ELF-1 (cell line): ENCODE measurements around the gene NOC4L.
A peak's percentile ranks its signal among the peaks of the same experiment; 100 is the strongest.
"Not testable (repeated sequence)": the region's sequence is repeated elsewhere in the genome, so short reads cannot be mapped to it uniquely, and the experiment has no call there.

Experiments
- DNase-seq: peaks from one replicate; pipeline ENCODE4 v3.0.0-alpha.2; 2016; ENCODE audit warnings: low read depth, low spot score

Gene NOC4L

DNA sequence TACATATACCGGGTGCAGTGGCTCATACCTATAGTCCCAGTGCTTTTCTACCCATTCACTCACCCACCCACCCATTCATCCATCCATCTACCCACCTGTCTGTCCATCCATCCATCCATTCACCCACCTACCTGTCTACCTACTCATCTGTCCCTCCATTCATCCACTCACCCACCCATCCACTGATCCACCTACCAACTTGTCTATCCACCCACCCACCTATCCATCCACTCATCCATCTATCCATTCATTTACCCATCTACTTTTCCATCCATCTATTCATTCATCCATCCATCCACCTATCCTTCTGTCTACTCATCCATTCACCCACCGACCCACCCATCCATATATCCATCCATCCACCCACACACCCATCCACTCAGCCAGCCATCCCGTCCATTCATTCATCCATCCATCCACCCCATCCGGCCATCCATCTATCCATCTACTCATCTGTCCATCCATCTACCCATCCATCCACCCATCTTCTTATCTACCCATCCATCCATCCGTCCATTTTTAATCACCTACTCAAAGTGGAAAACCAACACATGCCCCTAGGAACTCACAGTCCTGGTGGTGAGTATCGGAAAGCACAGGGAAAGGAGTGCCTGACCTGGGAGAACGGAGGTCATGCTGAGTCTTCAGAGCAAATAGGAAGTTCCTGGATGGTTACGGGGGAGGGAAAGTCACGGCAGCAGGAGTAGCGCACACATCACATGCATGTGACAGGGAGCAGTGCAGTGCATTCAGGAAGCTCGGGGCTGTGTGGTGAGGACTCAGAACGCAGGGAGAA, 20.1 kb upstream of the NOC4L start:
- DNase-seq, result no peak

DNA sequence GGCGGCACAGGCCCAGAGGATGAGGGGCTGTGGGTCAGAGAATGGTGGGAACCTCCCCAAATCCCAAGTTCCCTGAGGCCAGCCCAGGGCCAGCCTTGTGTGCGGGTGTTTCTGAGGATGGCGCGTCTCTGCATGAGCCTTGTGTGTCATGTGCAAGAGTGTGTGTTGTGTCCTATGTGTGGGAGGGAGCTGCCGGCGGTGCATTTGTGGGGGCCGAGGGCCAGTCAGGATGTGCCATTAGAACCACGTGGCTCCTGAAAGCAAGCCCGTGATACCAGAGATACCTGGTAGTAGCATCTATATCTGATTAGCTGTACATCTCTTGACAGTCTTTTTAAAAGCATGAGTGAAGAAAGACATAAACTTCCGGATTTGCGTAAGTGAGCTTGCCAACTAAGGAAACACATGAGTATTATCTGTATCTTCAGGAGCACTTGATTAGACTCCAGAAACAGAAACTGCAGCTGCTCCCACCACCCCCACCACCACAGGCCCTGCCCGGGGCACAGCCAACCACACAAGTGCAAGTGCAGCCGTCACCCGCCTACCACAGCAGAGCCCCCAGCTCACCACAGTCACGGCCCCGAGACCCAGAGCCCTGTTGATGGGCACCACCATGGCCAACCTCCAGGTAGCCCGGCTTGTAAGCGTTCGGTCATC, 19.4 kb upstream of the NOC4L start:
- DNase-seq, result no peak

DNA sequence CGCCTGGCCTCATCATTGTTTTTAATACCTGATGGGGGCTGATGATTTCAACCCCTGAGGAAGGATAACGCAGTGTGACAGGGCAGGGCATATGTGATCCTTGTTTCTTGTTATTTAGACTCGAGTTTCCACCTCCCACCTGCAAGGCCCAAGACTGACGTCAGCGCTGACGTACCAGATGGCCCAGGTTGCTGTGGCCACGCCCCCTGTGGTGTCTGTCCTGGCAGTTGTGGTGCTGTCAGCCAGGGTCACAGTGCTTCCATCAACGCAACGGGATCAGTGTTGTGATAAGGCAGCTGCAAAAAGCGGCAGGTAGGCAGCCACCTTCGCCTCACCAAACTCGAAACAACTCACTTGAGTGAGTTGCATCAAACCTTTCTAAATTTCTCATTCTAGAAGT, 18.5 kb upstream of the NOC4L start:
- DNase-seq, result no peak

DNA sequence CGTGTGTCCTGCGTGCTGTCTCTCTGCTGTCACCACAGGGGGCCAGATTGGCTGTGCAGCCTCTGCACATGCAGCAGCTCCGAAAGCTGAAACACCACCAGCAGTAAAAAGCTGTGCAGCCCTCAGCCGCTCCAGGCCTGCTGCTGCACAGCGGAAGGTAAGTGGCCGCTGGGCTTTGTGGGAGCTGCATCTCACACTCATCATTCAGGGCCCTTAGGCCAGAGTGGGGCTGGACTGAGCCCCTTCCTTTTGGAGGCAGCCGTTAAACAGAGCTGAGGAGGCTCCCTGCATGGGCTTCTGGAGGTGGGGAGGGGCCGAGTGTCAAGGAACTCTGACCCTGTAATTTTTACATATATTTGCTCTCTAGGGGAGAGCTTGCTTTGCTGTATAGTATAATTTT, 17.2 kb upstream of the NOC4L start:
- no peak for DNase-seq

DNA sequence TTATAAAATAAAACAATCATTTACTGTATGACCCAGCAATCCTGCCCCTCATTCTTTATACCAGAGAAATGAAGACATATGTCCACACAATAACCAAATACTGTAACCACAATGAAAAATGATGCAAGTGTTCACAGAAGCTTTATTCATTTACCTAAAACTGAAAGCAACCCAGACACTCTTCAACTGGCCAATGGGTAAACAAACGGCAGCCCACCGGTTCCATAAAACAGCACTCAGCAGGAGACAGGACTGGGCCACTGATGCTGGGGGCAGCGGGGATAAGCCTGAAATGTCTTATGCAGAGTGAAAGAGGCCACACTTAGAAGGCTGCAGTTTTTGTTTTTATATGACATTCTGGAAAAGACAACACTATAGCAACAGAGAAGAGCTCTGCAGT, 15.2 kb upstream of the NOC4L start:
- no peak for DNase-seq

DNA sequence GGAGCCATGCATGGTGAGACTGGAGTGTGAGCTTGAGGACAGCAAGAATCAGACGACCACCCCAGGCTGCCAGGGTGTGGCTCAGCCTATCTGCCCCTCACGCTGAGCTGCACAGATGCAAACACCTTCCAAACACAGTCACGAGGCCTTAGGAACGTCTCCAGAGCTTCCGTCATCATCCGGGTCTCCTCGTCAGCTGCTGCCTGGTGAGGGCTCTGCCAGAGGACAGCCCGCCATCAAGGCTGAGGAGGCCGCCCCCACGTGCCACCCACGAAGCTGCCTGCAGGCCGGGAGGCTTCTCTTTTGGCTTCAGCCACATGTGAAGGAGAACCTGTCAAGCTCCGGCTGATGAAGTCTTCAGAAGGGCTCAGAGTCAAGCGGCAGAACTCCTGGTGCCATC, 13.6 kb upstream of the NOC4L start:
- DNase-seq, result no peak

DNA sequence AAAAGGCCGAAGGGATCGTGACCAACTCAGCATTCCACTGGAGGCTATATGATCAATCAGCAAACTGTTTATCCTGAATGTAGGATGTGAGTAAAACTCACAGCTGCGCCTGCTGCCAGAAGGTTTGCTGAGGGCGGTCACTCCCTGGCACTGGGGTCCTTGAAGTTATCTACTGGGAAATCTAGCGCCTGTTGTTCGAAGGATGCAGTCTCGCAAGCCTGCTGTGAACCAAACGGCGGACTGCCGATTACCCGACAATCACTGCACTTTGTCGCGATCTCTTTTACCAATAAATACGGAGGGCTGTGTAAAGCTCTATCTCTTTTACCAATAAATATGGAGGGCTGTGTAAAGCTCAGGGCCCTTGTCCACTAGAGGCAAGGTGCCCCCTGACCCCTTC, 13.0 kb upstream of the NOC4L start:
- DNase-seq, result no peak

DNA sequence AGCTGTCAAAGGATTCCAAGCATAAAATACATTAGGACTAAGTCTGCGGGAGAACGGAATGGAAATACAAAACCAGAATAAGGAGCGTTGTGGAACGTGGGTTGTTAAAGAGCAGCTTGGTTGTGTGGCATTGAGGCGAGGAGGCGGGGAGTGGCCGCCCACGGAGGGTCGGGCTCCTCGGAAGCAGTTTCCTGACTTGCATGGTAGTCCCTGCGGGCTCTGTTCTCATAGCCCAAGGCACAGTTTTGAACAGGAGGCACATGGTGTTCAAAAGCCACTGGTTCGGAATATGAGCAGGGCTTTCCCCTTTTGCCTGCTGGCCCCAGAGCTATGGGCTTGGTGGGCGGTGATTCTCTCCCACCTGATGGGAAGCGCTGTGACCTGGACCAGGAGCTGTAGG, 12.3 kb upstream of the NOC4L start:
- no peak for DNase-seq

DNA sequence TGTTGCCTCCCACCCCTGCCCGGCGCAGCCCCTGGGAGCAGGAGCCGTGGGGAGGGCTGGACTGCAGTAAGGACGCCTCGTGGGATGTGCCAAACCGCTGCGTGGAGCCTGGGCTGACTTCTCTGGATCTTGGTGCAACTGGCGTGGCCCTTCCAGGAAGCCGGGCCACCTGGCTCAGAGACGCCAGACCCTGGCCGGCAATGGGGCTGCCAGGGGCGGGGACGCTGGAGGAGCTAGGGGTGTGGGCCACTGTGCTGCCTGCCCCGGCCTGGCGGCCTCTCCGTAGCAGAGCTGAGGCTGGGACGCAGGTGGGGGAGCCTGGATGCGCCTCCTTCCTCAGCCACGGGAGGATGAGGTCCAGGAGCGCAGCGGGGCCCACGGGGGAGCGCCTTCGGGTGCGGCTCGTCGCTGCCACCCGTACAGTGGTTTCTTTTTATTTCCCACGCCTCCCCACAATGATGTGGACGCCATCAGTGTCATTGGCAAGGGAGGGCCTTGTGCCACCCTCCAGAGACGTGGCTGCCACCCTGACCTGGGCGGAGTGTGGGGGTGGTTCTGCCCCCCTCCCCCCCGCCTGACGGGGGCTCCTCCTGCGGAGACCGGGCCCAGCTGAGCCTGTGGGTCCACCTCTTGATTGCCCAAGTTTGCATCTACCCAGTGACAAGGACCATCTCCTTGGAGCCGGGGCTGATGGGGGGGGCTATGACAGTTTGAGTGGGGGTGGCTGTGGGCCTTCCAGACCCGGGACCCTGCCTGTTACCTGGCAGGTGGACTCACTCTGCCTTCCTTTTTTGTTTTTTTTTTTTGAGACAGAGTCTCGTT, 11.4 kb upstream of the NOC4L start:
- DNase-seq, result no peak

DNA sequence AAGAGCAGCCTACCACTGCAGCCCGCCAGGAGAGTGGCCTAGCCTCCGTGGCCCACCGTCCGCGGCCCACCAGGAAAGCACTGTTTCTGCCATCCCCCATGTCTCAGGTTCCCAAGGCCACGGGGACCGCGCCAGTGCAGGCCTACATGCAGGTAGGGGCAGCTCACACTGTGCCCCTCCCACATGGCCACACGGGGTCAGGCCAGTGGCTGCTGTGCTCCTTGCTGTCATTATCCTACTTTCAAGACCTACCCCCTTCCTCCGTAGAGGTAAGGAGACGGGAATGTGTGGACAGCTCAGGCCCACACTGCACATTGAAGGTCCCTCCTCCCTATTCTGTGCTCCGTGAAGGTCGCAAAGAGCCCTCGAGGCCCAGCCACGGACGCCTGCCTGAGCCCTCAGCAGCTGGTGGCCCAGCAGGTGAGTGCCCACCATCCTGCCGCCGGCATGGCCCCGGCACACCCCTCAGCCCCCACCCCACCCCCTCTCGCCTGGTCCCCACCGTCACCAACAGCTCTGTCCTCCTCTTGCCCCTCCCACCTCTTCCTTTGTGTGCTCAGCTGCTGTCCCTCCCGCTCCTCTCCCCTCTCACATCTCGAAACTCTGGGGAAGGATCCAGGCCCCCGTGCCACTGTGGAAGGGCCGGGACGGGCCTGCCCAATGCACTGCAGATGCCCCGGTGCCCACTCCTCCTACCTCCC, 10.2 kb upstream of the NOC4L start:
- DNase-seq, result peak; percentile 79

DNA sequence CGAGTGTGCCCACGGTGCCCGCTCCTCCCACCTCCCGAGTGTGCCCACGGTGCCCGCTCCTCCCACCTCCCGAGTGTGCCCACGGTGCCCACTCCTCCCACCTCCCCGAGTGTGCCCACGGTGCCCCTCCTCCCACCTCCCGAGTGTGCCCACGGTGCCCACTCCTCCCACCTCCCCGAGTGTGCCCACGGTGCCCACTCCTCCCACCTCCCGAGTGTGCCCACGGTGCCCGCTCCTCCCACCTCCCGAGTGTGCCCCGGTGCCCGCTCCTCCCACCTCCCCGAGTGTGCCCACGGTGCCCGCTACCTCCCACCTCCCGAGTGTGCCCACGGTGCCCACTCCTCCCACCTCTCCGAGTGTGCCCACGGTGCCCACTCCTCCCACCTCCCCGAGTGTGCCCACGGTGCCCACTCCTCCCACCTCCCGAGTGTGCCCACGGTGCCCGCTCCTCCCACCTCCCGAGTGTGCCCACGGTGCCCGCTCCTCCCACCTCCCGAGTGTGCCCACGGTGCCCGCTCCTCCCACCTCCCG, 9.5 kb upstream of the NOC4L start:
- not testable (repeated sequence) for DNase-seq

DNA sequence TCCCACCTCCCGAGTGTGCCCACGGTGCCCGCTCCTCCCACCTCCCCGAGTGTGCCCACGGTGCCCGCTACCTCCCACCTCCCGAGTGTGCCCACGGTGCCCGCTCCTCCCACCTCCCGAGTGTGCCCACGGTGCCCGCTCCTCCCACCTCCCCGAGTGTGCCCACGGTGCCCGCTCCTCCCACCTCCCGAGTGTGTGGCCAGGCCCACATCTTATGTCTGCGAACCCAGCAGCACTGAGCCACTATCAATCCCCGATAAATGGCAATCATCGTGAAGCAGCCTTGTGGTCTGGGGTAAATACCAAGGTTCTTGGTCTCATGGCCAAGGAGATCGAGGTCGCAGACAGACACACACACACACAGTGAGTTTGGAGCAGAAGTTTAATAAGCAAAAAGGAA, 8.0 kb upstream of the NOC4L start:
- DNase-seq, result not testable (repeated sequence)

DNA sequence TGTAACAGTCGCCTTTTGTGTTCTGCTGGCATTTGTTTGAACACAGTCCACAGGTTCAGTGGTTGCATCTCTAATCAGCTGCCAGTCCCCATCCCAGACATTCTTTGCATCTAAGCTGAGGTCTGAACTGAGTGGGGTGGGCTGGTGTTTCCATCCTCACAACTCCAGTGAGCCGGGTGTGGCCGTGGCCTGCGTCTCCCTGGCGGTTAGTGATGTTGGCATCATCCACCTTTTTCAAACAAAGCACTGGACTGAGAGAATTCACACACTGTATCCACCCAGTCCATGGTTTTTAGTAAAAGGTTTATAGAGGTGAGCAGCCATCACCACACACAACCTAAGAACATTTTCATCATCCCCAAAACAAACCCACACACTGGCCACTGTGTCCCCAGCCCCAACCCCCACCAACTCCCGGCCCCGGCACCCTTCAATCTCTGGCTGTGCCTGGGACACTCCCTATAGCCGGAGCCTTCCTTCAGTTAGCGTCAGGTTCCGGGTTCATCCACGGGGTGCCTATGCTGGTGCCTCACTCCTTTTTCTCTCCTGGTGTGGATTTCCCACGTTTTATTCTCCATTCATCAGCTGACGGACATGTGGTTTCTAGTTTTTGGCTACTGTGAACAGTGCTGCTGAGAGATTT, 6.7 kb upstream of the NOC4L start:
- no peak for DNase-seq

DNA sequence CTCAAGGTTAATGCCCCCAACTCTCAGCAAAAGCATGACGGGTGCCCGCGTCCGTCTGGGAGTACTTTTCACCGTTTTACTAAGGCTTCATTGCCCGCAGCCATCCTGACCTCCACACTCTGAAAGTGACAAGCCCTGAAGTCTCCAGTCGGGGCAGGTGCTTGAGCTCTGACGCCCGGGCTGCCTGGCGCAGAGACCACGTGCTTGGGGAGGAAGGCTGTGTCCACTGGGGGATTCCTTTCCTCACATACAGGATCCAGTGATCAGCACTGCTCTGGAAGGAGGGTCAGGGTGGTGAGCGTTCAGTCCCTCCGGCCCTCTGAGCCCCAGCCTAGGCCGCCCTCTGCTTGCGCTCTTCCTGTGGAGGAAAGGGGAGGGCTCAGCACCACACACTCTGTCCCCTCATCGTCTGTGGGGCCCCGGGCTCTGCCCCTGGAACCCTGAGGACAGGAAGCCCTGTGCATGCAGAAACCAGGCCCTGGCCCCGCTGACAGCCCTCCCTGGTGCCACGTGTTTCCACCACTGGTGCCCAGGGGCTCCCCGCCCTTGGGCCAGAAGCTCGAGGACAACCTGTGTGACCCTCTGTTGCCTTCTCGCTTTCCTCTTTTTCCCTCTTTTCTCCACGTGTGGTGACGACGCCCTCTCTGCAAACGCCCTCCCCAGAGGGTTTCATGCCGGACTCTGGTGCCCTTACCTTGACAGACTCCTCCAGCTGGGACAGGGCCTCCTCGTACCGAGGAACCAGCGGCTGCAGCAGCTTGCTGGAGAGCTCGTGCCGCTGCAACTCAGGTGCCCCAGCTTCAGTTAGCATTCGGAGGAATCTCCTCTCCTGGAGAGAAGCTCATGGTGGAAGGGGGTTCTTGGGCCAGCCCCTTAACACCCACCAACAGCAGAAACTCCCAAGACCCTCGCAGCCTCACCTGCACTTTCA, 5.1 kb upstream of the NOC4L start:
- DNase-seq, result no peak

DNA sequence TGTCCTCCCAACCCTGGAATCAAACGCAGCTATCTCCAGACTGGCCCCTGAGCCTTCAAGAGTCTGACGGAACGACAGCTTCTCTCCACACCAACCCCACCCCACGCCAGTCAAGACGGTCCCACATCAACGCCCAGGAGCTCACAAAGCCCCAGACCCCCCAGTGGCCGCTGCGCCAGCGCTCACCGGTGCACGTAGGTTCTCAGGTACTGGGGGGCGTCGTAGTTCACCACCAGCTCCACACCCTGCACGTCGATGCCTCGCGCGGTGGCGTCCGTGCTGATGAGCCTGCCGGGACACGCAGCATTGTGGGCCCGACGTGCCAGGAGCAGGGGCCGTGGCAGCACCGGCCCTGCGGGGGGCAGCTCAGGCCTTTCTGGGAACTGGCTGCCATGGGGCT, 4.3 kb upstream of the NOC4L start:
- no peak for DNase-seq

DNA sequence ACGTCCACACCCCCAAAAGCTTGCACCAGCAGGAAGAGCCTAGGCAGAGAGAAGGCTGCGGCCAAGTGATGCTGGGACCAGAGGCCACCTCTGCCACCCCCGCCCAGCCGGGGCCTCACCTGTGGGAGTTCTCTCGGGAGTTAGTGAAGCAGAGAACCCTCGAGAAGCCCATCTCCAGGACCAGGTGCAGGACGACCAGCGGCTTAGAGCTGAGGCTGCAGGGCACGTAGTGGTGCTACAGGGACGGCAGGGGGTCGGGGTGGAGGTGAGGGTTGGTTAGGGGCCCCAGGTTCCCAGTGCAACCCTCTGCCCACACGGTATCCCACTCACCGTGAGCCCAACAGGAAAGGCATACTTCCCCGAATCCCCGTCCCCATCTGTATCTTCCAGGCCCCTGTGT, 3.8 kb upstream of the NOC4L start:
- DNase-seq, result no peak

DNA sequence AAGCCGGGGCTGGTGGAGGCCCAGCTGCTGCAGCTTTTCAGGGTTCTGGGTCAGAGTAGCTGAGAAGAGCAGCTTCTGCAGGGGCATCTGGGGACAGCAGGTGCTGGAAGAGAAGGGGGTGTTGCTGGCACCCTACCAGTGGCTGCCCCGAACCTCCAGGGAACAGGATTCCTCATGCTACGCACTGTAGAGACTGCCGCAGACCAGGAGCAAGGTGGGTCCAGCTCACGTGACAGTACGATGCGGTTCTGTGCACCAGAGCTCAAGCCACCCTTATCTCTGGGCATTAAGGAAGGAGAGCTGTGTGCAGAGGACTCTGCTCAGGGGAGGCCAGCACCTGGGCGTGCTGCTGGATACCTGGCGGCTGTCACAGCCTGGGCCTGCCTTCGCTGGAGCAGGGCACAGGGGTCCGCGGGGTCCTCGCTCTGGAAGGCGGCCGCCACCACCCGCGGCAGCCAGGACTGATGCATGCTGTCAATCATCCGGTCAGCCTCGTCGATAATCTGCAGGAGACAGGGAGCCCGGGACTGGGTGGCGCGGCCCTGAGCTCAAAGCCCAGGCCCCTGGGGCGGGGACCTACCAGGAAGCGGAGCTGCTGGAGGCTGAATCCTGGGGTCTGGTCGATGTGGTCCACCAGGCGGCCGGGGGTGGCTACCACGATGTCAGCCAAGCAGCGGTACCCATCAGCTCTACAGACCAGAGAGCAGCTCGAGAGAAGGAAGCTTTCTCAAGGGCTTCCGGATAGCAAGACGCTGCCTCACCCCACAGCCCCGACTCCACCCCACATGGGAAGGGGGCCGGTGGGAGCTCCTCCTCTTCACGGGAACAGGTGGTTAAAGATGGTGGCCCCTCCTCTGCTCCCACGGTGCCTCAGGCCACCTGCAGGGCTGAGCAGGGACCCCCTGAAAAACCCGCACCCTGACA, 3.1 kb upstream of the NOC4L start:
- DNase-seq, result no peak

DNA sequence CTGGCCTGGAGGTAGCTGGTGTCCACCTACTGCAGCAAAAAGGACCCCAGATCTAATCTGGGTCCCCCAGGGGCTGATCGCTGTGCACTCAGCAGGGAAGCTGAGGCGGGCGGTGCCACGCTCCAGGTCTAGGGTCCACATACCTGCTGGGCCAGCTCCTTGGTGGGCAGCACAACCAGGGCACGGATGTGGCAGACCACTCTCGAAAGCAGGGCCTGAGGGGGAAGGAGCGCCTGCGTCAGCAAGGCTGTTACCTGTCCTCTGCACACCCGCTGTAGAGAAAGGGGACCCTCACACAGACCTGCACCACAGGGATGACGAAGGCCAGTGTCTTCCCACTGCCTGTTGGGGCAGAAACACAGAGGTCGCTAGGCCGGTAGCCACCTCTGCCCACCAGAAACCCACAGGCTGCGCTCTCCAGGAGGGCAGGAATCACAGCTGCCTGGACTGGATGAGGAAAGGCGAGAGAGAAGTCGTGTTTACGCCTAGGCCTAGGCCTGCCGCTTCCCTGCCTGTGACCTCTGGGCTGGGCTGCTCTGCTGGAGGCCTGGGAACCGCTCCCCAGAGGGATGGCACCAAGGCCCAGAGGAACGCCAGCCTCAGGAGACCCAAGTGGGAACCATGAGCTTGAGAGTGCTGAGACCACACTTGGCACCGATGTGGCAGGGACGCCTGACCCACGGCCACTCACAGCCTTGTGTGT, 2.1 kb upstream of the NOC4L start:
- DNase-seq, result no peak
